DOHH2 (cell line): ENCODE data around the gene PDE11A.

Experiments
- CTCF ChIP-seq: fragments of 200-600 bp; sonication (generic); IDR thresholded peaks from one replicate; pipeline ENCODE4 v1.5.1; 2014; ENCODE audit warnings: antibody characterized with exemption, mild to moderate bottlenecking, low read depth, low read length; ENCODE audit not compliant: poor library complexity, severe bottlenecking
- EZH2phosphoT487 ChIP-seq: fragments of 200-600 bp; sonication (generic); IDR thresholded peaks from 2 replicates; pipeline ENCODE4 v1.6.1; 2017; ENCODE audit warnings: borderline replicate concordance, mild to moderate bottlenecking, antibody characterized with exemption, low read length, moderate library complexity, mixed read lengths

GRCh38 chr2:177665948-177666347, 406.6 kb downstream of the PDE11A start:
- TF ChIP-seq CTCF (no peak), EZH2phosphoT487 (no peak)
